Cerebellar cortex (tissue), 1 donor: ENCODE measurements around the gene PHLDB2.
"Not testable (repeated sequence)": the region's sequence is repeated elsewhere in the genome, so short reads cannot be mapped to it uniquely, and the experiment has no call there.

Source experiments
- DNase-seq: peaks from one replicate; pipeline ENCODE4 v3.0.0-alpha.2; 2015; ENCODE audit warnings: low spot score

The PHLDB2 gene

GRCh38 chr3:111859061-111859973 lies at the start of gene PHLDB2:
Gene PHLDB2 (plus strand): TSS chr3:111859265. CDS start chr3:111884078, 24,813 bp downstream.
- no peak for DNase-seq

- no peak for DNase-seq
Measured at GRCh38 chr3:111810909-111811308, 48.2 kb upstream of the PHLDB2 start.

- DNase-seq, result no peak
Measured at GRCh38 chr3:111811811-111812210, 47.3 kb upstream of the PHLDB2 start.

- no peak for DNase-seq
Measured at GRCh38 chr3:111812701-111813100, 46.4 kb upstream of the PHLDB2 start.

GRCh38 chr3:111813441-111813840 lies 45.6 kb upstream of the PHLDB2 start:
- no peak for DNase-seq

GRCh38 chr3:111813979-111814378 lies 45.1 kb upstream of the PHLDB2 start:
- DNase-seq, result no peak

GRCh38 chr3:111816771-111817170 lies 42.3 kb upstream of the PHLDB2 start:
- not testable (repeated sequence) for DNase-seq

- no peak for DNase-seq
Measured at GRCh38 chr3:111819927-111820326, 39.1 kb upstream of the PHLDB2 start.

GRCh38 chr3:111820651-111821050 lies 38.4 kb upstream of the PHLDB2 start:
- DNase-seq, result no peak

- DNase-seq, result no peak
Measured at GRCh38 chr3:111821891-111822290, 37.2 kb upstream of the PHLDB2 start.

- no peak for DNase-seq
Measured at GRCh38 chr3:111822804-111823203, 36.3 kb upstream of the PHLDB2 start.

- DNase-seq, result no peak
Measured at GRCh38 chr3:111823341-111823855, 35.7 kb upstream of the PHLDB2 start.

GRCh38 chr3:111824351-111824750 lies 34.7 kb upstream of the PHLDB2 start:
- DNase-seq, result no peak

- no peak for DNase-seq
Measured at GRCh38 chr3:111827871-111828270, 31.2 kb upstream of the PHLDB2 start.

GRCh38 chr3:111828530-111828929 lies 30.5 kb upstream of the PHLDB2 start:
- no peak for DNase-seq

- DNase-seq, result no peak
Measured at GRCh38 chr3:111829023-111829422, 30.0 kb upstream of the PHLDB2 start.

GRCh38 chr3:111831840-111832239 lies 27.2 kb upstream of the PHLDB2 start:
- no peak for DNase-seq

- DNase-seq, result no peak
Measured at GRCh38 chr3:111837112-111837511, 22.0 kb upstream of the PHLDB2 start.

- no peak for DNase-seq
Measured at GRCh38 chr3:111838133-111838532, 20.9 kb upstream of the PHLDB2 start.

- DNase-seq, result no peak
Measured at GRCh38 chr3:111846039-111846438, 13.0 kb upstream of the PHLDB2 start.

GRCh38 chr3:111846717-111847116 lies 12.3 kb upstream of the PHLDB2 start:
- no peak for DNase-seq

- no peak for DNase-seq
Measured at GRCh38 chr3:111848283-111848682, 10.8 kb upstream of the PHLDB2 start.

- DNase-seq, result no peak
Measured at GRCh38 chr3:111848778-111849177, 10.3 kb upstream of the PHLDB2 start.

- no peak for DNase-seq
Measured at GRCh38 chr3:111850537-111850936, 8.5 kb upstream of the PHLDB2 start.
